HG03045 (cell line): ENCODE data around the gene KLHL35.
A peak's percentile ranks its signal among the peaks of the same experiment; 100 is the strongest.

Source experiments
- ATAC-seq: cut with Tn5 transposase; IDR thresholded peaks from one replicate; pipeline ENCODE4 v1.9.1; 2021; ENCODE audit warnings: mild to moderate bottlenecking, moderate library complexity; ENCODE audit not compliant: unreplicated experiment

Gene KLHL35

DNA sequence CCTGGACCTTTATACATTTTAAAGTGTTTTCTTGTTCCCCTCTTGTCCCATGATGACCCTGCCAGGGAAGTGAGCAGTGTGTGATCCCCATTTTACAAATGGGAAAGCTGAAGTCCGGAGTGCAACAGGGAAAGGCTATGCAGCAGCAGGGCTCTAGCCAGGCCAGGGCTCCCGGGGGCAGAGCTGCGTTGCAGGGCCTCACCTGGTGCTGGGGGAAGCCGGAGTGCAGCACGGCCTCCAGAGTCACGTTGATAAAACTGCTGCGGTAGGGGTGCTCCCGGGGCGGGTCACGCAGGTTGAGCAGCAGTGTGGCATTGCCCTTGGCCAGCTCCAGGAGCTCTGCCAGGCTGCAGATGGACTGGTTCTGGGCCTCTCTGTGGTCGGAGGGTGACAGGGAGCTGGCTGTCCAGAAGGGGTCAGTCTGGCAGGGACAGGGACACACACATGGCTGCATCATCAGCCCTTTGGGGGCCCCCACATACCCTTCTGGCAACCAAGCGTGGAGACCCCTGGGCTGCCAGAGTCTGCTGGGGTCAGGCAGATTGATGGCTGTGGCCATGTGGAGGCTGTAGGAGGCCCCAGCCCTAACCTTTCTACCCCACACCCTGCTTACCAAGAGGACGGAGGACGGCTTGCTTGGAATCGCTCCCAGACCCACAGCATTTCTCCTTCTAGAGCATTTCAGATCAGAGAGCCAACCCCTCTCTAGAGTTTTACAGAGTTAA, 9.3 kb upstream of the KLHL35 start:
- no peak for ATAC-seq

DNA sequence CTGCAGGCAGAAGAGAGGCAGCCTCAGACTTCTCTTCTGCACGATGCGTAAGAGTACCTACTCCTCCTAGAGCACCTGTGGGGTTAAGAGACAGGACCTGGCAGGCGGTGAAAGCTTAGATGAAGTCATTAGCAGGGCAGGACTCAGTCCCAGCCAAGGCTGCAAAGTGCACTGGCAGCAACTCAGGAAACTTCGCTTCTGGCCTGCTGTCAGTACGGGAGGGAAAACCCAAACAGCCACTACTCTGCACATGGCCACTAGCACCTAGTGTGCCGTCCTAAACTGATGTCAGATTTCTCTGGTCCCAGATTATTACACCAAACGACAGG, 8.8 kb upstream of the KLHL35 start:
- no peak for ATAC-seq

DNA sequence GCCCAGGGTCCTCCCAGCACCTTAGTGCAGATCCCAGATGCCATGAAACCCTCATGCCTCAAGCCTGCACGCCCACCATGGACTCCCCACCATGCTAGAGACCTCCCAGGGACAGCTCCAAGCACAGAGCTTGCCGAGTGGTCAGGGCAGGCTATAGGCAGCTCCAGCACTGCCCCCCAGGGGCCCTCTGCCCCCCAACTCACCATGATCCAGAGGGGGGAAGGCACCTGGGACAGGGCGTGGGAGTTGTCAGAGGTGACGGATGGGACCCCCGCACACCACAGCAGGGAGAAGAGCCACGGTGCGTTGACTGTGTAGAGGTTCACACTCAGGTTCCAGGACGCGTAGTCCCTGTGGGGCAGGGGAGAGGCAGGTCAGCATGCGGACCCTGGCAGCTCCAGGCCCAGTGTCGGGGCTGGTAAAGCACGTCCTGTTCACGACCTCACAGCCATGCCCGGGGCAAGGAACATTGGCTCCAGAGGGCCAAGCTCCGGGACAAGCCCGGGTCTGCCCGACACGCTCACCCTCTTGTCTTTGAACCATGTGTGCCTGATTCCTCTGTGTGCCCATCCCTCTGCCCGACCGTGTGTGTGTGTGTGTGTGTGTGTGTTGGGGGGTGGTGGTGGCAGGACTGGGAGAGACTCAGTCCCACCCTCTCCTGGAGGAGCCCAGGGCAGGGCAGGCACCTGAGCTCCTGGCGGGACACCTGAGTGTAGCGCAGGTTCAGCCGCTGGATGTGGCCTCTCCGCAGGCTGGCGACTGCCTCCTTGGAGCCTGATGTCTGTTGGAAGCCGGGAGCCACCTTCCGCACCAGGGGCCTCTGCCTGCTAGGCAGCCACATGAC, 8.2 kb upstream of the KLHL35 start:
- no peak for ATAC-seq

DNA sequence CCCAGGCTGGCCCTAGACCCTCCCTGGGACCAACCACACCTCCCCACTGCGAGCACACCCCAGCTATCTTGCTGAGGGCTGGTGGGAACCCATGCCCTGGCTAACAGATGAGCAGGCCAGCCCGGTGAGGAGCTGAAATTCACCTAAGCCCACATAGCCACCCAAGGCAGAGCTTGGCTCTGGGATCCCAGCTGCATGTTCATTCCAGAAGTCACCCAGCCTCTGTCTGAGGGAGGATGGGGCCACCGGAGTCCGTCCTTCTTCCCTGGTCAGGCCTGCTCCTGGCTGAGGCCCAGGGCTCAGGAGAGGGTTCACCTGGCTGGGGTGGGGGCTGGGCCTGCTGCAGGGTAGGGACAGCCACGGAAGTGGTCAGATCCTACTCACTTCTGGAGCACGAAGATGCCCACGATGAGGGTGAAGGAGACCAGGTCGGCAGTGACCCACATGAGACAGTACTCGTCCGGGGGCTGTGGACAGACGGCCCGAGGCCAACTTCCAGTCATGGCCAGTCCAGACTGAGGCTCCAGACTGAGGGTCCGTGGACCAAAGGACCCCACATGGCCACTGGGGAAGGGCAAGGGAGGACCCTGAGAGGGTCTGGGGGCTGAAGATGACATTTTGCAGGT, 6.6 kb upstream of the KLHL35 start:
- no peak for ATAC-seq

DNA sequence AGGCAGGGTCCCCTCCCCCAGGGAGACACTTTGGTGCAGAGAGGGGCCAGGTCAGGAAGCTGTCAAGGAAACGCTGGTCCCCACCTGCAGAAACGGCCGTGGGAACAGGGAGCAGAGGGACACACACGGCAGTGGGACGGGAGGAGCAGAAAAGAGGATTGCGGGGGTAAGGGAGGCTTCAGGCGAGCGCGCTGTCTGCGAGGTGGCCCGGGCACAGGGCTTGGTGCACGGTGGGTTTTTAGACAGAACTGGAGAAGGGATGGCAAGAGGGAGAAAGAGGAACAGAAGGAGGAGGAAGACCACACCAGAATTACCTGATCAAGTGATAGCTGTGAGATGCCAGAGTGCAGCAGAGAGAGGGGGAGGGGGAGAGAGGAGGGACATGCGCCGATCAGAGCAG, 6.0 kb upstream of the KLHL35 start:
- no peak for ATAC-seq

DNA sequence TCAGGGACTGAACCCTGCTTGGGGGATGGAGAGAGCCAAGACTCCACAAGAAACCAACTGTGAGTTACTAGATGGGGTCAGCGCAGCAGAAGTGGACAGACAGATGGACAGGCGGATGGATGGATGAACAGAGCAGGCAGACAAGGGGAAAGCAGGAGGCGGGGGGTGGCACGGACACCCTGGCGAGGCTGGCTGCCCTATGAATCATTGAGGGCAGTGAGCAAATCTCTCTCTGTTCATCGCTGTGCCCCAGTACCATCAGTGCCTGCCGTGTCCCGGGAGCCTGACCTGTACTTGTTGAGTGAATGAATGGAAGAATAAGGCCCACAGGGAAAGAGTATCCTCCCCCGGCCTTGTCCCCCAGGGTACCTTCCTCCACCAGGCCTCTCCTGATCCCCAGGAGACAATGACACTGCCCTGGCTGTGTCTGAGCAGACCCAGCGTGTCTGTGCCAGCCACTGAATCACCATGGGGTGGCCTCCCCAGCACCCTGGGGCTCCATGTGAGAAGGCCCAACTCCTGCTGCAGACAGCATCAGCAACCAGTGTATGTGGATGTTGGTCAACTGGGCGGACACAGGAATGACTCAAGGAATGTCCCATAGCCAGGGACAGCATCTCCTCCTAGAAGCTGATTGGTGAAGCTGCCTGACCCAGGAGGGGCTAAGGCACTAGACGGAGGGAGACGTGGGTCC, 5.1 kb upstream of the KLHL35 start:
- ATAC-seq = no peak

DNA sequence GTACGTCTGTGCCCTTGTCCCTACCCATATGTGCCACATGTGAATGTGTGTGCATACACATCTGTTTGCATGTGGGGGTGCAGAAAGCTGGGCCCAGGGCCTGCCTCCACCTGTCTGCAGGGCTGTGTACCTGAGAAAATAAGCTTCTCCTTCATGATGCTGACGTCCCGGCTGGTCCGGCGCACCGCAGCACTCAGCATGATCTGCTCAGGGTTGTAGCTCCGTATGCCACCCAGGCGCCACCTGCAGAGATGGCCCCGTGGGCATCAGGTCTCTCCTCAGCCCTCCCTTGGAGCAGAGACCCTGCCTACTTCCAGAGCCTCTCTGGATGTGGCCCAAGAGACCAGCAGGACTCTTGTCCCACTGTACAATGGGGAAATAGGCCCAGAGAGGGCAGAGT, 3.8 kb upstream of the KLHL35 start:
- ATAC-seq = no peak

DNA sequence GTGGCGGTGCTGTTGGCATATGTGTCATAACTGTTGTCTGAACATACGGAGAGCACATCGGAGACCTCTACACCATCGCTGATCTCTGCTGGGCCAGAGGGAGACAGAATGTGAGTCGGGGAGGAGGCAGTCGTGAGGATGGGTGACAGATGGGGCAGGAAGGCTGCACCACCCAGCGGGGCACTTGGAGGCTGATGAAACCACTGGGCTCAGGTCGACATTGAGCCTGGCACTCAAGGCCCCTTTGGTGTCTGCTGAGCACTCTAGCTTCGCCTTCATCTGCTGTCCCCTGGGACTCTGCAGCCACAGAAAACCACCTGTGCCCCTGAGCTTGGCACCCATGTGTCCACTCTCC, 2.5 kb upstream of the KLHL35 start:
- ATAC-seq = no peak

DNA sequence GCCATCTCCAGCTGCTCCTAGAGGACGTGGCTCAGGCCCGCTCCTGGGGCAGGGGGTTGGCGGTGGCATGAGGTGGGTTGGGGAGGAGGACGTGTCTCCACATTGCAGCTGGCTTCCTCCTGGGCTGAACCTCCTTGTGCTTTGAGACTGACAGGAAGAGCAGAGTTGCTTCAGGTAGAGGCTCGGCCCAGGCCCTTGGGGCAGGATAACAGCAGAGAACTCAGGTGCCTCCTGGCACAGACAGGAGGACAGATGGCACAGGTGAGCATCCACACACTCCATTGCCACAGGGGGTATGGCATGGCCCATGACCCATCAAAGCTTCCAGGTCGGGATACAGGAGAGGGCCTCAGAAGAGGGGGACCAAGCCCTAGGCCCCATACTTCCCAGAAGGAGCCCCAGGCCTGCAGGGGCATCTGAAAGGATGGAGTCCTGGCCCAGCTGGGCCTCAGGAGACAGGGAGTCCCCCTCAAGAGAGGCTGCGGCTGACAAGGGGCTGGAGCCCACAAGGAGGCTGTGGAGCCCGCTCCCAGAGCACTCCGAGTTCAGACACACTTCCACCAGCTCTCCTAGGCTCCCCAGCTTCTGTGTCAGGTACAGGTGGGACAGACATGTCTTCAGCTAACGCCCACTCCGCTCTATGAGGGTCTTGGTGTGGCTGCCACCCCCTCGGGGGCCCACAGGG, 2.0 kb upstream of the KLHL35 start:
- no peak for ATAC-seq

DNA sequence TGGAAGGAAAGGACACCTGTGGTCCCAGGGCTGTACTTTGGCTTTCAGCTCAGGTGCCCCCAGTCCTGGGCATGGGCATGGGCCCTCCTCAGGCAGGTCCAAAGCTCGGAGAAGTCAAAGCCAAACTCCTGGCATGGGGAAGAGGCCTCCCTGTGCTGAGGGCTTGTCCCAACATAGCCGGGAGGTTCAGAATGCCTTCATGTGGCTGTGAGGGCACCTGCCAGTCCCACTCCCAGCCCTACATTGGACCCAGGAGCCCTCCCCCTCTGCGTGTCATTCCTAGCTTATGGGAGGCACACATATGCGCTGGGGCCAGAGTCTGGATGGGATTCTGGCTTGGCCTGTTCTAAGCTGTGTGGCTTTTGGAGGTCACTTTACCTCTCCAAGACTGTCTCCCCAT, 1.0 kb upstream of the KLHL35 start:
- no peak for ATAC-seq

DNA sequence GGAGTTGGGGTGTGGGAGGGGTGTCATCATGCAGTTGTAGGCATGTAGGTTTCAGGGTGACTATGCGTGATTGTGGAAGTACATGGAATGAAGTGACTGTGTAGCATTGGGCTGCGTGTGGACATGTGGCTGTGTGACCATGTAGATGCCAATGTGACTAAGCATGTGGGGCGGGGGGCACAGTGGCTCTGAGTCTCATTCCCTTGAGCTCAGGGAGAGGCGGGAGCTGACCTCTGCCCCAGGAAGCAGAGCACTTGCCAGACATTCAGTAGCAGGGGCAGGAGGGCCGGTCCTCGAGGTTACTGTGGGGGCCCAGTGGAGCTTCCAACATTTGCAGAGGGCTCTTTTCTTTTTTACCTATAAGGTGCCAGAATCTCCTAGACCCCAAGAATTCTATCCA, 440 bp upstream of the KLHL35 start:
- no peak for ATAC-seq

DNA sequence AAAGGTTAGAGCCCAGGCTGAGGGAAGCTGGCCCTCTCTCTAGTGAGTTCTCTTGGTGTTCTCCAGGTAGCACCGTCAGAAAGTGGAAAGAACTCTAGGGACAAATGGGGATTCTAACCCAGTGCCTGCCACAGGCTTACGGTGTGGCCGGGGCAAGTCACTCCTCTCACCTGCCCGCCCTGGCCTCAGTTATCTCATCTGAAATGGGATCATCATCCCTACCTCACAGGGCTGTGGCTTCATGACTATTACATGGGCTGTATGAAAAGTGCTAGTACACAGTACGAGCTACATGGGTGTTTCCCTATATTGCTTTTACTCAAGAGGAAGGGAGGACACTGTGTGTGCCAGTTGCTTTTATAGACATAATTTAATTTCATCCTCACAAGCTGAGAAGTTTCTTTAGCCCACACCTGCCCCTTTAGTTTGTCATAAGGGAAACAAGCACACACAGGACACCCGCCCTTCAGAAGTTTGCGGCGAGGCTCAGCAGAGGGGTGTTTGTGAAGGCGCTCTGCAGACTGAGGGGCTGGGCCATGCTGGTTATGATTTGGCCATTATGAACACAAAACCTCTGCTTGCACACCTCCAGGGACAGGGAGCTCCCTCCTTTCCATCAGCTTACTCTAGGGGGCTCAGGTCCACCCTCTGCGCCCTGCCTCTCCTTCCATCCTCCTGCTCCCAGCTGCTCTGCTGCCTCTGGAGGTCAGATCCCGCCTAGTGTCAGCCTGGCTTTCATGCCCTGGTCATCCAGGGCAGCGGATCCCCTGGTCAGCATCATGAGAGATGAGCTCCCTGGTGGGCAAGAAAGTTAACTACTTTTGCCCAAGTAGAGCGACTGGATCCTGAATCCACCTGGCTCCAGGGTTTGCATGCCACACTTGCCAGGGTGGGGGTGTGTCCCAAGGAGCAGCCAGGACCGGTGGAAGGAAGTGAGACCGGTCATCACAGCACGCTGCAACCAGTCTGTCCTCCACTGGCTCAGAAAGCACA, 1.2 kb downstream of the KLHL35 start:
- no peak for ATAC-seq

DNA sequence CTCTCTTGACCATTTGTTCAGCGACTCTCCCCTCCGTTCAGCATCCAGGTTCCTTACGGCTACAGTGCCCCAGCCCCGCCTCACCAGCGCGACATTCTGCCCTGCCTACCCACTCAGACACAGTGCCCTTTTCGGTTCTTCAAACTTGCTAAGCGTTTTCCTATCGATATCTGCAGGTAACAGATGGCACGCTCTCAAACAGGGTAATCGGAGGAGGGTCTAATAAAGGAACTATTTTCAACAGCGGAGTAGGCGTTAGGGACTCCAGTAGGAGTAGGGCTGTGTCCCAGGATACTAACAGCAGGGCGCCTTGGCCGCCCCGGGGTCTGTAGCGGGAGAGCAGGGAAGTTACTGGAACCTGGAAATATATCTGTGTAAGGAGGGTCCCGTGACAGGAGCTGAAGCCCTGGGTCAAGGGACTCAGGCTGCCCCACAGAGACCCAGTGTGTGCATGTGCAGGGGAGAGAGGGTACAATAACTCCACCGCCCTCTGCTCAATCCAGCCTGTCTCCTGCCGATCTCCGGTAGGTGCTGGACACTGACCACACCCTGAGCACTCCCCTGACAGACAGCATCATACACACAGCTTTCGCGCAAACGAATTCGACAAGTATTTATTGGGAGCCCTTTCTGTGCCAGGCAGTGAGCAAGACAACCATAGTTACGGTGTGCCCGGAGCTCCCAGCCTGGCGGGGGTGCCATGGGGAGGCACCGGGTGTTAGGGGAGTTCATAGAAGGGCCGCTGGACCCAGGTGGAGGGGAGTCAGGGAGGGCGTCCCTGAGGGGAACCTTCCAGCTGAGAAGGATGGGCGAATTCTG, 2.1 kb downstream of the KLHL35 start:
- ATAC-seq = no peak

DNA sequence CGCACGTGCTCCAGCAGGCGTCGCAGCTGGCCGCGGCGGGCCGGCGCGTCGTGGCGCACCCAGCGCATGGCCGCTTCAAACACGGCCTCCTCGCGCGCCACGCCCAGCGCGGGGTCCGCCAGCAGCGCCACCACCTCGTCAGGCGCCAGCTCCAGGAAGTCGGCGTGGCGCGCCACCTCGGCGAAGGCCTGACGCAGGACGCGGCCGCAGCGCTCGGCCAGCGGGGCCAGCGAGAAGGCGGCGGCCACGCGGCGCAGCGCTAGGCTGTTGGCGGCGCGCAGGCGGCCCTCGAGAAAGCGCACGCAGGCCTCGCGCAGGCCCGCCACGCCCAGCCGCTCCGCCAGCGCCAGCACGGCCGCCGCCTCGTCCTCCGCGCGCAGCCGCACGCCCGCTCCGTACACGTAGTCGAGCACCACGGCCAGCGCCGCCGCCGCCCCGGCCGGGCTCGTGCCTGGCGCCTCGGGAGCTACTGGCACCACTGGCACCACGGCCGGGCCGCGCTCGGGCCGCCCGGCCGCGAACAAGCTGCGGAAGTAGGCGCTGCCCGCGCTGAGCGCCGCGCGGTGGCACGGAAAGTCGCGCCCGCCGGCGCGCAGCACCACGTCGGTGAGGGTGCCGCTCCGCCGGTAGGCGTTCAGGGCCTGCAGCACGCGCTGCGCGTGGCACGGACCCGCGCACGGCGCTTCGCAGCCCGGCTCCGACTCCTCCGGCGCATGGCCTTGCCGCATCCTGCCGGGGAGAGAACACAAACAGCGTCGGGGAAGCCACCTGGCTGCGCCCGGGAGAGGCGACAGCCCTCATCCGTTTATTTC, 2.9 kb downstream of the KLHL35 start:
- no peak for ATAC-seq

DNA sequence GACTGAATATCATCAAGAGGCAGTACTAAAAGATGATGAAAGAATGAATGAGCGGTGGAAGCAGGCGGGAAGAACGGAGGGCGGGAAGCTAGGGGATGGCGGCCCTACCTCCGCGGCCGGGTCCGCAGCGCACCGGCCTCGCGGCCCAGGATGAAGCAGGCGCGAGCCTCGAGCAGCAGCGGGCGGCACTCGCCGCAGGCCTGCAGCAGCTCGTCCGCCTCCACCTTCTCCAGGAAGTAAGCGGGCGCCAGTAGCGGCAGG, 3.4 kb downstream of the KLHL35 start:
- no peak for ATAC-seq

DNA sequence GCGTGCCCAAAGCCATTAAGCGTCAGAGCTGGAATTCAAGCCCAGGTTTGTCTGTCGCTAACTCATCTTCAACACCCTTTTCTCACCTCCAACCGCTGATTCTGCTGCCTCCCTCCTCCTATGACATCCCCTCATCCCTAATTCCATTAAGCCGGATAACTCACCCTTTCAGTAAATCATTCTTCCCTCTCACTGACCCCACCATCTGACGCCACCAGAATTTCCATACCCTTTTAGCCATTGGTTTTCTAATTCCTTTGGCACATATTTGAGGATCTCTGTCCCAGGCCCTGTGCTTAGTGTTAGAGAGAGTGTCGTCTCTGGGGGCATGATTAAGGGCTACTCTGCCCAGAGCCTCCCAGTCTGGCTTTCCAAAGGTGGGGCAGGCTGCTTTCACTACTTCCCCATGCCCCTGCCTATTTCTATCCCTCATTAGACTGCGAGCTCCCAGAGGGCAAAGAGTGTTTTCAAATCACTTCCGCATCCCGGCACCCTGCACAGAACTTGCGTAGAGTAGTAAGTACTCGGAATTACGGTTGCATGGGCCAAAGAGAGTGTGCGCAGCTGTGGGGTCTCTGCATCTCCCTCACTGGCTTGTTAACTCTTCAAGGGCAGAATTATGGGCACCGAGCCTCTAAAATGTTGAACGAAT, 3.9 kb downstream of the KLHL35 start:
- ATAC-seq = no peak

DNA sequence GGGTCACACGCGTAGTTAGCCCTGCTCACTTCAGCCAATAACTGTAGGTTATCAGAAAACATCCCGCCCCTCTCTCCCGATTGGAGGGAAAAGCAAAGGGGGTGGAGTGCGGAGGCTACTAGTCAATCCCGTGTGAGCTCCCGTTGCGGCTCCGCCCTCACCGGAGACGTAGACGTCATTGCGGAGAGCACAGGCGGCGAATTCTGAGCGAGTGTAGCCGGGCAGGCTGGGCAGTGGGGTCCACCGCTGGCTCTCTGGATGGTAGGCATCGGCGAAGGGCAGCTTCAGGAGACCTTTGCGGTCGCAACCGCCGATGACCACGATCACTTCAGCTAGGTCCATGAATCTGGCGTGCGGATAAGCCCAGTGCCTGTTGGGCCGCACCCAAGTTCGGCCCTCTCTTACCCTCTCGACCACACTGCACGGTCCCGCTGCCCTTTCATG, 4.7 kb downstream of the KLHL35 start:
- ATAC-seq = peak; percentile 74

DNA sequence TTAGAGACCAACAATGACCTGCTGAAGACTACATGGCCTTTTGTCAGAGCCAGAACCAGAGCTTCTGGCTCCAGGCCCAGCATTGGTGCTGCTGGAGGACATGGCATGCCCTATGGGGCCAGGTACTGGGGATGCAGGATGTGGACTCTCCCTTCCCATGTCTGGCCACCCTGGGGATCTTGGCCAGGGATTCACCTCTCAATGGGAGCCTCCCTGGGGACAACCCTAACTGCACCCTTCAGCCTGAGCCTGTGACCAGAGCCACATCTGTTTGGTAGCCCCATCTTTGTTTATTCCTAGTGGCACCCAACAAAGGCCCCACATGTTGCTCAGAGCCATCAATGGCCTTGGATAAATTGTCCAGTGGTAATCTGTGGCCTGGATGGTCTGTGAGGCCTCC, 5.8 kb downstream of the KLHL35 start:
- ATAC-seq = no peak
